Large intestine (tissue), 3 donors: ENCODE results near the gene MUC21. TPM values are rescaled to one million over a fixed set of nuclear protein-coding genes. Genes with fewer than 3 reads are reported as not detected.
"Not testable (repeated sequence)": the region's sequence is repeated elsewhere in the genome, so short reads cannot be mapped to it uniquely, and the experiment has no call there.

ENCODE experiments used
- DNase-seq, 2 donors: peaks; one replicate each; pipeline versions ENCODE4 v3.0.0 to v3.0.0-alpha.2; 2013
- H3K27ac ChIP-seq: one replicate; pipeline ENCODE4 v1.5.1; 2013; ENCODE audit warnings: low read length
- H3K27me3 ChIP-seq: 2 replicates; pipeline ENCODE4 v1.6.1; 2013; ENCODE audit warnings: low read length; ENCODE audit not compliant: control insufficient read depth, insufficient read depth
- H3K36me3 ChIP-seq: 2 replicates; pipeline ENCODE4 v1.6.1; 2013; ENCODE audit warnings: low read length; ENCODE audit not compliant: control insufficient read depth, insufficient read depth
- H3K4me1 ChIP-seq: one replicate; pipeline ENCODE4 v1.6.1; 2013; ENCODE audit warnings: low read length; ENCODE audit not compliant: control insufficient read depth, insufficient read depth
- H3K4me3 ChIP-seq: one replicate; pipeline ENCODE4 v1.5.1; 2013; ENCODE audit warnings: low read length
- H3K9me3 ChIP-seq: one replicate; pipeline ENCODE4 v1.6.1; 2013; ENCODE audit warnings: mild to moderate bottlenecking, low read depth, low read length, moderate library complexity; ENCODE audit not compliant: control insufficient read depth
- WGBS: methylation state at CpG from one replicate; pipeline ENCODE4 v1.1.5; 2013; ENCODE audit warnings: low lambda C conversion rate; ENCODE audit not compliant: insufficient coverage; 5-methylcytosine and 5-hydroxymethylcytosine counted together
- polyA plus RNA-seq: library from polyadenylated mRNA; unstranded; fragments of 120-200 nt; gene quantifications from one replicate; pipeline ENCODE4 v1.2.1, GENCODE V29; 2013

MUC21 gene
- polyA plus RNA-seq, 1 donor = not detected

DNA sequence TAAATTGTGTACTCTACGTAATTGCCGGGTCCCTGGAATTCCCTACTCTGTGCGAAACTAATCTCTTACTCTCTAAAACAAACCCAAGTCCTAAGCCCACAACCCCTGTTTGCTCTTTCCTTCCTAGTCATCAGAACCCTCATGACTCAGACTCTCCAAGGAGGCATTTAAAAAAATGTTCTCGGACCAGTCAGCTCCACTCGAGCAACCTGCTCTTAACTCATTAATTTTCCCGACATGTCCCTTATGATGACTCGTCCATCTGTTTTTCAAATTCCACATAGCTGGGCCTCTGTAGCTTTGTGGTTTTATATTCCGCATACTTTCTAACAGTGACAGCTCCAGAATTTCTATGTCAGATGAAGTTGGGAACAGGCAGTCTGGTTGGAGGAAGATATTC lies 24.2 kb downstream of the MUC21 start:
- 13% methylated on average over 3 of the region's 8 CpGs for WGBS
- H3K9me3 ChIP-seq = no peaks in the 10 kb centered on the region
- H3K27me3 ChIP-seq = peaks cover 28% of the 10 kb centered on the region
- H3K4me3 ChIP-seq = no peak overlapping the region
- no peak for DNase-seq
- no peak overlapping the region for H3K27ac ChIP-seq
- no peaks in the 10 kb centered on the region for H3K36me3 ChIP-seq
- H3K4me1 ChIP-seq = no peaks in the 10 kb centered on the region

- WGBS = no CpG with 5 or more reads among the region's 4 CpGs
- H3K27ac ChIP-seq = no peak overlapping the region
- H3K9me3 ChIP-seq = no peaks in the 10 kb centered on the region
- H3K27me3 ChIP-seq = peaks cover 28% of the 10 kb centered on the region
- H3K4me3 ChIP-seq = no peak overlapping the region
- no peak for DNase-seq
- no peaks in the 10 kb centered on the region for H3K4me1 ChIP-seq
- no peaks in the 10 kb centered on the region for H3K36me3 ChIP-seq
Measured at GRCh38 chr6:31008165-31008564, 24.6 kb downstream of the MUC21 start.

DNA sequence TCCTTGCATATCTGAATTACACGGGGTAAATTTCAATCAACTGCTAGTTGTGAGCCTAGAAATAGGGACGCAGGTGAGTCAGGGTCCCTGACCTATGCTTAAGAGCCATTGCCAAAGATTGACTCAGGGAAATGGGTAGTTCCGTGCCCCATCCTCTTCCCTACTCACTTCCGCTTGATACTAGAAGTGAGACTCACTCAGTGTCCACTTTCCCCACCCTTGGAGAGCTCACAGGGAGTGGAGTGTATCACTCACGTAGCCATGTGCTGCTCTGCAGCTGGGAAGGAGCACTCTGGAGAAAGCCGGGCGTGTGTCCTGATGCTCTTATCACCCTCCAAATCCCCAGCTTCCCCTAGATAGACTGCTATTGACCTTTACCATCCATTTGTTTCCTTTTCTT lies 26.2 kb downstream of the MUC21 start:
- no CpG with 5 or more reads among the region's 7 CpGs for WGBS
- Histone ChIP-seq H3K36me3 (no peaks in the 10 kb centered on the region), H3K27me3 (peaks cover 28% of the 10 kb centered on the region), H3K4me1 (no peaks in the 10 kb centered on the region), H3K4me3 (no peak overlapping the region), H3K9me3 (no peaks in the 10 kb centered on the region), H3K27ac (no peak overlapping the region)
- no peak for DNase-seq

DNA sequence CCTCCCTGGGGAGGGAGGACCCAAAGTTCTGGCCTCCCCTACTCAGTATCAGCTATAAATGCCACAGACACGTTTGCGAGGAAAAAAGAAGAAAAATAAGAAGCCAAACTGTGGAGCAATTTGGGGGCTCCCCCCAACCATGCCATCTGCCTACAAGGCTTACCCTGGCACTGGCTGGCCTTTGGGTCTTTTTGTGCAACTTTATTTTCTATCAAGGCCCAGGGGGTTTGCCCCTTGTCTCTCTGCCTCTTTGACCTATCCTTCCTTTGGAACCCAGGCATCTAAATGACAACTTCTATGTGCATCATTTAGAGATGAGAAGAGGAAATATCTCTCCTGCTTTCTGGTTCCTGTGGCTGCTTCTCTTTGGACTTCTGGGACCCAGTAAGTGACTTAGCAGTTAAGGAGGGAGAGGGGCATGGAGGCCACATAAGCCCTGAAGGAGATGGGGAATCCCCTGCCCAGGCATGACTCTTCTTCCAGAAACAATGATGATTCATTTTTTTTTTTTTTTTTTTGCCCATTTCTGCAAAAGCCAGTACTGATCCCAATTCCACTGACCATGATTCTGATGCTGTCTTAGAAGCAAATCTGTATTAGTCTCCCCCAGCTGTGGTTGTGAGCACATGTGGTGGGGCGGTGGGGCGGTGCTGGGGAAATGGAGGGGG lies 27.0 kb downstream of the MUC21 start, which contains the start of gene MUC22:
Gene MUC22, plus strand, starts transcription at position 82 of the 668 bp plus-strand sequence. Its CDS starts 233 bp downstream, at position 315.
- no peak within 1 kb of the TSS for H3K4me3 ChIP-seq
- H3K4me1 ChIP-seq = no peaks in the 10 kb centered on the region
- whole genome bisulfite sequencing = no CpG with 5 or more reads among the region's 4 CpGs
- H3K36me3 ChIP-seq = no peaks in the 10 kb centered on the region
- H3K9me3 ChIP-seq = no peaks in the 10 kb centered on the region
- H3K27me3 ChIP-seq = peaks cover 28% of the 10 kb centered on the region
- no peak within 1 kb of the TSS for H3K27ac ChIP-seq
- no peak for DNase-seq

- H3K4me3 ChIP-seq = no peak overlapping the region
- H3K4me1 ChIP-seq = no peaks in the 10 kb centered on the region
- WGBS = no CpG with 5 or more reads among the region's 6 CpGs
- DNase-seq = peak; percentile 37 to 57
- peaks cover 28% of the 10 kb centered on the region for H3K27me3 ChIP-seq
- H3K36me3 ChIP-seq = no peaks in the 10 kb centered on the region
- no peak overlapping the region for H3K27ac ChIP-seq
- no peaks in the 10 kb centered on the region for H3K9me3 ChIP-seq
Measured at GRCh38 chr6:31011153-31011552, 27.6 kb downstream of the MUC21 start.

DNA sequence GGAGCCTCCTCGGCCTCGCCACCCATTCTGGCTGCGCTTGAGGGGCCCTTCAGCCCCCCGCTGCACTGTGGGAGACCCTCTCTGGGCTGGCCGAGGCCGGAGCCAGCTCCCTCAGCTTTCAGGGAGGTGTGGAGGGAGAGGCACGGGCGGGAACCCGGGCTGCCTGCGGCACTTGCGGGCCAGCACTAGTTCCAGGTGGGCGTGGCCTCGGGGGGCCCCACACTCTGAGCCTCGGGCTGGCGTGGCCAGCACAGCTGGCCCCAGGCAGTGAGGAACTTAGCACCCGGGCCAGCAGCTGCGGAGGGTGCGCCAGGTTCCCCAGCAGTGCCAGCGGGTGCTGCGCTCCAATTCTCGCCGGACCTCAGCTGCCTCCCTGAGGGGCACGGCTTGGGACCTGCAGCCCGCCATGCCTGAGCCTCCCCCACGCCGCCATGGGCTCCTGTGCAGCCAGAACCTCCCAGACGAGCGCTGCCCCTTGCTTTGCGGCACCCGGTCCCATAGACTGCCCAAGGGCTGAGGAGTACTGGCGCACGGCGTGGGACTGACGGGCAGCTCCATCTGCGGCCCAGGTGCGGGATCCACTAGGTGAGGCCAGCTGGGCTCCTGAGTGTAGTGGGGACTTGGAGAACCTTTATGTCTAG lies 33.3 kb downstream of the MUC21 start:
- Histone ChIP-seq H3K4me3 (no peak overlapping the region), H3K4me1 (no peaks in the 10 kb centered on the region), H3K27me3 (peaks cover 3% of the 10 kb centered on the region), H3K9me3 (peaks cover 6% of the 10 kb centered on the region), H3K27ac (no peak overlapping the region), H3K36me3 (no peaks in the 10 kb centered on the region)
- no peak for DNase-seq
- WGBS = no CpG with 5 or more reads among the region's 36 CpGs

DNA sequence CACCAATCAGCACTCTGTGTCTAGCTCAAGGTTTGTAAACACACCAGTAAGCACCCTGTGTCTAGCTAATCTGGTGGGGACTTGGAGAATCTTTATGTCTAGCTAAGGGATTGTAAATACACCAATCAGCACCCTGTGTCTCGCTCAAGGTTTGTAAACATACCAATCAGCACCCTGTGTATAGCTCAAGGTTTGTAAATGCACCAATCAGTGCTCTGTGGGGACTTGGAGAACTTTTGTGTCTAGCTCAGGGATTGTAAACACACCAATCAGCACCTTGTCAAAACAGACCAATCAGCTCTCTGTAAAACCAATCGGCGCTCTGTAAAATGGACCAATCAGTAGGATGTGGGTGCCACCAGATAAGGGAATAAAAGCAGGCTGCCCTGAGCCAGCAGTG lies 33.9 kb downstream of the MUC21 start:
- DNase-seq = not testable (repeated sequence)

GRCh38 chr6:31020057-31020456 lies 36.5 kb downstream of the MUC21 start:
- H3K27me3 ChIP-seq = no peaks in the 10 kb centered on the region
- WGBS = 89% methylated on average over 1 of the region's 2 CpGs
- H3K4me1 ChIP-seq = no peaks in the 10 kb centered on the region
- no peak overlapping the region for H3K4me3 ChIP-seq
- H3K27ac ChIP-seq = no peak overlapping the region
- DNase-seq = no peak
- no peaks in the 10 kb centered on the region for H3K36me3 ChIP-seq
- peaks cover 6% of the 10 kb centered on the region for H3K9me3 ChIP-seq

More for the DNA sequence above, 33.9 kb downstream of the MUC21 start:
- not testable (repeated sequence) for H3K9me3 ChIP-seq, H3K4me3 ChIP-seq, H3K27me3 ChIP-seq, H3K36me3 ChIP-seq, H3K4me1 ChIP-seq, H3K27ac ChIP-seq
- no CpG with 5 or more reads among the region's 3 CpGs for WGBS

DNA sequence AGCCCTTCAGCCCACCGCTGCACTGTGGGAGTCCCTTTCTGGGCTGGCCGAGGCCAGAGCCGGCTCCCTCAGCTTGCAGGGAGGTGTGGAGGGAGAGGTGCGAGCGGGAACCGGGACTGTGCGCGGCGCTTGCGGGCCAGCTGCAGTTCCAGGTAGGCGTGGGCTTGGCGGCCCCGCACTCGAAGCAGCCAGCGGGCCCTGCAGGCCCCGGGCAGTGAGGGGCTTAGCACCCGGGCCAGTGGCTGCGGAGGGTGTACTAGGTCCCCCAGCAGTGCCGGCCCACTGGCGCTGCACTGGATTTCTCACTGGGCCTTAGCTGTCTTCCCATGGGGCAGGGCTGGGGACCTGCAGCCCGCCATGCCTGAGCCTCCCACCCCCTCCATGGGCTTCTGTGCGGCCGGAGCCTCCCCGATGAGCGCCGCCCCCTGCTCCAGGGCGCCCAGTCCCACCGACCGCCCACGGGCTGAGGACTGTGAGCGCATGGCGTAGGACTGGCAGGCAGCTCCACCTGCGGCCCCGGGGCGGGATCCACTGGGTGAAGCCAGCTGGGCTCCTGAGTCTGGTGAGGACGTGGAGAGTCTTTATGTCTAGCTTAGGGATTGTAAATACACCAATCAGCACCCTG lies 37.2 kb downstream of the MUC21 start:
- WGBS = no CpG with 5 or more reads among the region's 36 CpGs
- not testable (repeated sequence) for H3K9me3 ChIP-seq, H3K27me3 ChIP-seq, H3K4me1 ChIP-seq, H3K4me3 ChIP-seq, H3K27ac ChIP-seq, DNase-seq, H3K36me3 ChIP-seq

- not testable (repeated sequence) for H3K36me3 ChIP-seq, H3K27me3 ChIP-seq, DNase-seq, H3K4me3 ChIP-seq, H3K27ac ChIP-seq, H3K4me1 ChIP-seq, H3K9me3 ChIP-seq
- WGBS = 100% methylated on average over 2 of the region's 15 CpGs
Measured at GRCh38 chr6:31021705-31022531, 38.4 kb downstream of the MUC21 start.
